Astrocyte (in vitro differentiated cells and primary cell): ENCODE measurements around the gene PDE1A.

Experiments
- EZH2 ChIP-seq: IDR thresholded peaks from 2 replicates; pipeline ENCODE4 v1.6.1; 2012; ENCODE audit warnings: mild to moderate bottlenecking, low read length, inconsistent platforms; ENCODE audit not compliant: insufficient read depth
- TF ChIP-seq, protein P1 (sequence below): IDR thresholded peaks from 2 replicates; pipeline ENCODE4 v1.5.1; 2011; ENCODE audit warnings: low read depth, mild to moderate bottlenecking, inconsistent platforms, low read length, moderate library complexity; ENCODE audit not compliant: insufficient read depth

DNA sequence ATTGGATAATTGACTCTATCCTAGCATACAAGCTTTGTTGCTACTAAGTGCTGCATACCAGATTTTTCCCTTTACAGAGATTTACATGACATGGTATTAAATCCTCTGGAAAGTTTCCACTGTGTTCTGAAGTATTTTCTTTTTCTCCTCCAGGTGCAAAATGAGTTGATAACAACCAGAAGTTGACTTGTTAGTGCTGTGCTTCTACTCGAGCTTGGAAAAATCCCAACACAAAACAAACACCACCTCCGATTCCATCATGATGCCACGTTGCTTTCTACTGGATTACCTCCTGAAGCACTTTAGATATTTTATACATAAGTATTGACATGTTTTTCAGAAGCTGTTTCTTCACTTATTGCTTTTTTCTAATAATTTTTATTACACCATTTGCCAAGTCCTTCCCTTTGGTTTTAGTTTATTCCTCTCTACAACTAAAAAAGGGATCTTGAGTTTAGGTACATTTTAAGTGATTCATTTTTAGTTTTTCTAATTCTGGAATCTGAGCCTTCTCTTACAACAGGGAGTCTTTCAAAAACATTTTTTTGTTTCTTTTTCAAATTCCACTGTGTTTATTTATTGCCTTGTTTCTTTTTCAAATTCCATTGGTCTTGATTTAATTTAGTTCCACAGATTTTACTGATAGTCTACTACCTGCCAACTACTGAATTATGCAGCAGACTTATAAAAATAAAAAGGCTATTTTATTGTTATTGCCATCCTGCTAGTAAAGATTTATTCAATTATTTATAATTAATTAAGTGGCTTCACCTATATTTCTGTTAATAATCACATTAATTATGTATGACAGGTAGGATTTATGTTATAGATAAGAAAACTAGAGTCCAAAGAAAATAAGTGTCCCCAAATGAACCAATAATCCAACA, 297.8 kb downstream of the PDE1A start:
- TF ChIP-seq, protein P1, sequence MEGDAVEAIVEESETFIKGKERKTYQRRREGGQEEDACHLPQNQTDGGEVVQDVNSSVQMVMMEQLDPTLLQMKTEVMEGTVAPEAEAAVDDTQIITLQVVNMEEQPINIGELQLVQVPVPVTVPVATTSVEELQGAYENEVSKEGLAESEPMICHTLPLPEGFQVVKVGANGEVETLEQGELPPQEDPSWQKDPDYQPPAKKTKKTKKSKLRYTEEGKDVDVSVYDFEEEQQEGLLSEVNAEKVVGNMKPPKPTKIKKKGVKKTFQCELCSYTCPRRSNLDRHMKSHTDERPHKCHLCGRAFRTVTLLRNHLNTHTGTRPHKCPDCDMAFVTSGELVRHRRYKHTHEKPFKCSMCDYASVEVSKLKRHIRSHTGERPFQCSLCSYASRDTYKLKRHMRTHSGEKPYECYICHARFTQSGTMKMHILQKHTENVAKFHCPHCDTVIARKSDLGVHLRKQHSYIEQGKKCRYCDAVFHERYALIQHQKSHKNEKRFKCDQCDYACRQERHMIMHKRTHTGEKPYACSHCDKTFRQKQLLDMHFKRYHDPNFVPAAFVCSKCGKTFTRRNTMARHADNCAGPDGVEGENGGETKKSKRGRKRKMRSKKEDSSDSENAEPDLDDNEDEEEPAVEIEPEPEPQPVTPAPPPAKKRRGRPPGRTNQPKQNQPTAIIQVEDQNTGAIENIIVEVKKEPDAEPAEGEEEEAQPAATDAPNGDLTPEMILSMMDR, result no peak
- TF ChIP-seq EZH2, result no peak
